SK-N-SH treated with all-trans-retinoic acid at 6 μM for 48 hours (cell line): ENCODE results near the gene PHACTR3.

Experiments used
- ATAC-seq: fragments of 200-7000 bp; cut with Tn5 transposase; 3 replicates; pipeline ENCODE4 v1.9.1; 2020; ENCODE audit warnings: mild to moderate bottlenecking, moderate library complexity
- ARNTL ChIP-seq: fragments of 450-650 bp; formaldehyde crosslinking; IDR thresholded peaks from 2 replicates; pipeline ENCODE4 v1.5.0; 2020; ENCODE audit warnings: low read depth, mild to moderate bottlenecking, moderate library complexity, borderline replicate concordance
- BACH2 ChIP-seq: fragments of 250-450 bp; sonication (Bioruptor Pico); IDR thresholded peaks from 2 replicates; pipeline ENCODE4 v1.9.0; 2021; ENCODE audit warnings: mild to moderate bottlenecking, borderline replicate concordance
- CREB5 ChIP-seq: fragments of 250-450 bp; sonication (Bioruptor Pico); IDR thresholded peaks from 2 replicates; pipeline ENCODE4 v1.5.1; 2020; ENCODE audit warnings: low read depth, mild to moderate bottlenecking, moderate library complexity
- CSDC2 ChIP-seq: fragments of 250-450 bp; sonication (Bioruptor Pico); IDR thresholded peaks from 2 replicates; pipeline ENCODE4 v1.5.0; 2020; ENCODE audit warnings: mild to moderate bottlenecking, moderate library complexity
- CSRNP3 ChIP-seq: fragments of 250-450 bp; sonication (Bioruptor Pico); IDR thresholded peaks from 2 replicates; pipeline ENCODE4 v1.5.1; 2021; ENCODE audit warnings: mild to moderate bottlenecking, moderate library complexity
- ESRRG ChIP-seq: fragments of 250-450 bp; sonication (Bioruptor Pico); IDR thresholded peaks from 2 replicates; pipeline ENCODE4 v1.6.1; 2021; ENCODE audit warnings: mild to moderate bottlenecking
- GLIS3 ChIP-seq: fragments of 250-450 bp; sonication (Bioruptor Pico); IDR thresholded peaks from 2 replicates; pipeline ENCODE4 v1.5.0; 2020; ENCODE audit warnings: mild to moderate bottlenecking, moderate library complexity
- OSR1 ChIP-seq: fragments of 250-450 bp; sonication (Bioruptor Pico); IDR thresholded peaks from 2 replicates; pipeline ENCODE4 v1.8.0; 2022; ENCODE audit warnings: moderate library complexity, mild to moderate bottlenecking, inconsistent platforms
- PATZ1 ChIP-seq: fragments of 250-450 bp; sonication (Bioruptor Pico); IDR thresholded peaks from 2 replicates; pipeline ENCODE4 v1.8.0; 2020; ENCODE audit warnings: mild to moderate bottlenecking, moderate library complexity, borderline replicate concordance
- POU6F1 ChIP-seq: fragments of 250-450 bp; sonication (Bioruptor Pico); IDR thresholded peaks from 2 replicates; pipeline ENCODE4 v1.8.0; 2021; ENCODE audit warnings: low read depth, mild to moderate bottlenecking, moderate library complexity, borderline replicate concordance
- PPARA ChIP-seq: fragments of 250-450 bp; sonication (Bioruptor Pico); IDR thresholded peaks from 2 replicates; pipeline ENCODE4 v1.5.0; 2020; ENCODE audit warnings: mild to moderate bottlenecking, borderline replicate concordance
- RARB ChIP-seq: fragments of 250-450 bp; sonication (Bioruptor Pico); IDR thresholded peaks from 2 replicates; pipeline ENCODE4 v1.8.0; 2021; ENCODE audit warnings: mild to moderate bottlenecking, moderate library complexity
- TCF4 ChIP-seq: fragments of 250-450 bp; sonication (Bioruptor Pico); IDR thresholded peaks from 2 replicates; pipeline ENCODE4 v1.8.0; 2021; ENCODE audit warnings: mild to moderate bottlenecking, moderate library complexity, borderline replicate concordance
- TOX ChIP-seq: fragments of 250-450 bp; sonication (Bioruptor Pico); IDR thresholded peaks from 2 replicates; pipeline ENCODE4 v1.8.0; 2021; ENCODE audit warnings: mild to moderate bottlenecking, moderate library complexity, borderline replicate concordance
- TSHZ2 ChIP-seq: fragments of 250-450 bp; sonication (Bioruptor Pico); IDR thresholded peaks from 2 replicates; pipeline ENCODE4 v1.5.0; 2020; ENCODE audit warnings: mild to moderate bottlenecking, moderate library complexity
- ZC3H10 ChIP-seq: fragments of 250-450 bp; sonication (Bioruptor Pico); IDR thresholded peaks from 2 replicates; pipeline ENCODE4 v1.5.1; 2021; ENCODE audit warnings: mild to moderate bottlenecking, moderate library complexity
- ZFP3 ChIP-seq: fragments of 250-450 bp; sonication (Bioruptor Pico); IDR thresholded peaks from 2 replicates; pipeline ENCODE4 v1.5.0; 2020; ENCODE audit warnings: mild to moderate bottlenecking, moderate library complexity
- ZFP30 ChIP-seq: fragments of 450-650 bp; formaldehyde crosslinking; IDR thresholded peaks from 2 replicates; pipeline ENCODE4 v1.5.0; 2022; ENCODE audit warnings: mild to moderate bottlenecking, moderate library complexity
- ZNF565 ChIP-seq: fragments of 450-650 bp; formaldehyde crosslinking; conservative IDR thresholded peaks from 2 replicates; pipeline ENCODE4 v1.5.0; 2020; ENCODE audit warnings: low read depth, mild to moderate bottlenecking, moderate library complexity
- ZNF70 ChIP-seq: fragments of 450-650 bp; formaldehyde crosslinking; IDR thresholded peaks from 2 replicates; pipeline ENCODE4 v1.5.0; 2020; ENCODE audit warnings: mild to moderate bottlenecking, moderate library complexity
- ZNF8 ChIP-seq: fragments of 450-650 bp; formaldehyde crosslinking; IDR thresholded peaks from 2 replicates; pipeline ENCODE4 v1.5.0; 2020; ENCODE audit warnings: mild to moderate bottlenecking, moderate library complexity

The PHACTR3 gene

GRCh38 chr20:59657459-59658046, 53.2 kb downstream of the PHACTR3 start:
- no peak for ATAC-seq
- no peak for TF ChIP-seq PATZ1 (CRISPR knock-in tag)
- no peak for TF ChIP-seq BACH2 (CRISPR knock-in tag)
- TF ChIP-seq ZC3H10 (CRISPR knock-in tag), result no peak
- no peak for TF ChIP-seq ZNF8 (CRISPR knock-in tag)
- no peak for TF ChIP-seq CREB5 (CRISPR knock-in tag)
- TF ChIP-seq TOX (CRISPR knock-in tag), result no peak
- no peak for TF ChIP-seq CSDC2
- no peak for TF ChIP-seq ZFP3 (CRISPR knock-in tag)
- no peak for TF ChIP-seq ZNF565 (CRISPR knock-in tag)
- no peak for TF ChIP-seq OSR1 (CRISPR knock-in tag)
- no peak for TF ChIP-seq RARB
- no peak for TF ChIP-seq GLIS3 (CRISPR knock-in tag)
- TF ChIP-seq TCF4 (CRISPR knock-in tag), result no peak
- no peak for TF ChIP-seq ZFP30 (CRISPR knock-in tag)
- TF ChIP-seq ESRRG, result no peak
- TF ChIP-seq ARNTL (CRISPR knock-in tag), result no peak
- TF ChIP-seq TSHZ2 (CRISPR knock-in tag), result no peak
- TF ChIP-seq ZNF70 (CRISPR knock-in tag), result no peak
- no peak for TF ChIP-seq PPARA (CRISPR knock-in tag)

GRCh38 chr20:59660471-59660870, 56.1 kb downstream of the PHACTR3 start:
- ATAC-seq, result no peak

More at GRCh38 chr20:59660471-59660870, 56.1 kb downstream of the PHACTR3 start:
- no peak for TF ChIP-seq PATZ1 (CRISPR knock-in tag)
- no peak for TF ChIP-seq GLIS3 (CRISPR knock-in tag)
- no peak for TF ChIP-seq ZNF70 (CRISPR knock-in tag)
- no peak for TF ChIP-seq ESRRG
- no peak for TF ChIP-seq TSHZ2 (CRISPR knock-in tag)
- TF ChIP-seq TOX (CRISPR knock-in tag), result no peak
- TF ChIP-seq CSDC2, result no peak
- TF ChIP-seq ZNF565 (CRISPR knock-in tag), result no peak
- TF ChIP-seq CSRNP3 (CRISPR knock-in tag), result no peak
- TF ChIP-seq CREB5 (CRISPR knock-in tag), result no peak
- no peak for TF ChIP-seq POU6F1 (CRISPR knock-in tag)
